Stomach (tissue), 9 donors: ENCODE data around the gene PTPN3. TPM values are rescaled to one million over a fixed set of nuclear protein-coding genes. Genes with fewer than 3 reads are reported as not detected.

Experiments
- DNase-seq, 2 donors: peaks; one replicate each; pipeline versions ENCODE4 v3.0.0 to v3.0.0-alpha.2; 2013 to 2019
- H3K27ac ChIP-seq, 5 donors: fragments of 200-600 bp in 4 of 5; sonication (generic) in 4 of 5; one replicate each; pipeline ENCODE4 v1.5.1; 2013 to 2019; ENCODE audit warnings: mild to moderate bottlenecking in 1 of 5, moderate library complexity in 1 of 5
- H3K27me3 ChIP-seq, 3 donors: fragments of 200-600 bp; sonication (generic); one replicate each; pipeline ENCODE4 v1.5.1; 2017 to 2019; ENCODE audit warnings: mixed run types in 1 of 3
- H3K36me3 ChIP-seq, 4 donors: fragments of 200-600 bp; sonication (generic); 1 replicate in 3 of 4; 2 replicates in 1 of 4; pipeline ENCODE4 v1.5.1; 2016 to 2019
- H3K4me1 ChIP-seq, 4 donors: fragments of 200-600 bp; sonication (generic); one replicate each; pipeline ENCODE4 v1.5.1; 2016 to 2019
- H3K4me3 ChIP-seq, 4 donors: fragments of 200-600 bp; sonication (generic) in 3 of 4; one replicate each; pipeline ENCODE4 v1.5.1; 2016 to 2019; ENCODE audit warnings: mild to moderate bottlenecking in 1 of 4
- H3K9me3 ChIP-seq, 4 donors: fragments of 200-600 bp; sonication (generic); one replicate each; pipeline ENCODE4 v1.5.1; 2016 to 2019
- CTCF ChIP-seq, 7 experiments: fragments of 450-650 bp in 4 of 7; fragments of 200-600 bp in 3 of 7; sonication (generic) in 3 of 7; IDR thresholded peaks; one replicate each; pipeline ENCODE4 v1.5.1; 2016 to 2019; ENCODE audit warnings: antibody characterized with exemption in 7 of 7, control low read depth in 2 of 7, mild to moderate bottlenecking in 1 of 7
- EP300 ChIP-seq: sonication (generic); formaldehyde crosslinking; IDR thresholded peaks from one replicate; pipeline ENCODE4 v1.6.1; 2017; ENCODE audit warnings: antibody characterized with exemption
- POLR2A ChIP-seq, 4 donors: fragments of 450-650 bp; IDR thresholded peaks; one replicate each; pipeline ENCODE4 v1.6.1; 2016; ENCODE audit warnings: antibody characterized with exemption in 4 of 4, control low read depth in 2 of 4, mild to moderate bottlenecking in 1 of 4, moderate library complexity in 1 of 4
- POLR2AphosphoS5 ChIP-seq, 3 donors: sonication (generic); formaldehyde crosslinking; IDR thresholded peaks; one replicate each; pipeline ENCODE4 v1.6.1; 2016; ENCODE audit warnings: antibody characterized with exemption in 3 of 3
- WGBS, 5 donors: extraction: QIAGEN DNeasy Blood & Tissue Kit in 3 of 5; methylation state at CpG; one replicate each; pipeline versions ENCODE4 v1.1.5 to v1.1.7; 2013 to 2018; 5-methylcytosine and 5-hydroxymethylcytosine counted together
- intact Hi-C: fragments of 100-400 bp; cut with DNase I; formaldehyde crosslinking; loops from one replicate; pipeline ENCODE4 v1.15.1; 2023; ENCODE audit warnings: low total_unique reads
- polyA plus RNA-seq, 3 donors: library from polyadenylated mRNA; stranded (reverse); fragments of 200-250 nt; gene quantifications; one replicate each; pipeline ENCODE4 v1.2.3, GENCODE V29; 2013
- total RNA-seq, 5 donors: library from RNA; depleted of rRNA; stranded (reverse); fragments of >200 nt; gene quantifications; one replicate each; pipeline versions ENCODE4 v1.1.0 to v1.2.3, GENCODE V29; 2014 to 2016
- donor health status: healthy with polysubstance abuse.
- donor health status: Bipolar disorder and iron deficiency.
- donor health status: healthy.

PTPN3 gene
- total and polyA plus RNA-seq, 8 donors: 4.7 to 16.7 (median 13.1) TPM

DNA sequence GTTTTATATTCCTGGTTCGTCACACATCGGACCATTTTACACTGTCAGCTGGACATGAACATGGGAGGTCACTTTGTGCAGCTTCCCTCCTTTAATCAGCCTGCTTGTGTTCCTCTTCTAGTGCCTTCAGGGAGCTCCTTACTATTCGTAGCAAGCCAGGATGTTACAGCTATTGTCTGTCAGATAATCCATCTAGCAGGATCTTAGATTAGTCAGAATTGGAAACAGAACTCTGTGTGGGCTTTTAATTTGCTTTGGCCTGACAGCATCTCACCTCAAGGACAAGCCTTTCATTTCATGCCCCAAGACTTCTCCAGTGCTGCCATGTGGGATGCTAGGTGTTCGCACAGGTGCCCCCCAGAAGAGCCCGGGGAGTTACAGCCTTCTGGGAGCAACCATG is 147.1 kb downstream of the PTPN3 start:
- intact Hi-C loops: no loop called here
- 73 to 89% (median 84%) methylated on average over 5 of the region's 5 CpGs for WGBS, 5 donors
- TF ChIP-seq CTCF (IDR thresholded peaks at IDR 0.05) (no peak), EP300 (no peak), POLR2A (IDR thresholded peaks at IDR 0.05) (no peak), POLR2AphosphoS5 (IDR thresholded peaks at IDR 0.05) (no peak)
- no peaks in the 10 kb centered on the region for H3K36me3 ChIP-seq
- DNase-seq: no peak
- no peaks in the 10 kb centered on the region for H3K9me3 ChIP-seq
- H3K4me1 ChIP-seq: peaks cover 0 to 6% (median under 1%) of the 10 kb centered on the region in 4 donors
- H3K4me3 ChIP-seq: no peak overlapping the region
- no peak overlapping the region for H3K27ac ChIP-seq
- H3K27me3 ChIP-seq: no peaks in the 10 kb centered on the region

DNA sequence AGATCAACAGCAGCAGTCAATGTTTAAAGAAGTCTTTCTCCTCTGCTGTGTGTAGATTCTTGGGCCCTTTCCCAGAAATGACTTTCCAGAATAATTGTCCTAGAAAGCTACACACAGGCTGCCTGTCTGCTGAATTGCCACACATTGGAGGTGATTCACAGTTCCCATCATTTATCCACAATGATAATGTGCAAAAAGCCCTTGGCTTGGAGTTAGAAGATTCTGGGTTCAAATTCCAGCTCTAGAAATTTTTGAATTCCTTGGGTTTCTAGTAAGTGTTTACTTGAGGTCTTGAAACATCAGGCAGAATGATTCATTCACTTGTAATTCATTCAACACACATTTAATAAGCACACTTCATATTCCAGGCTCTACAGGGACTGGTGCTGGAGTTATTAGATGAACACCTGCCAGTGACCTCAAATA is 148.7 kb downstream of the PTPN3 start:
- Histone ChIP-seq H3K36me3 (no peaks in the 10 kb centered on the region), H3K4me1 (peaks cover 0 to 19% (median 9%) of the 10 kb centered on the region in 4 donors), H3K27me3 (no peaks in the 10 kb centered on the region), H3K27ac (no peak overlapping the region), H3K9me3 (no peaks in the 10 kb centered on the region), H3K4me3 (no peak overlapping the region)
- TF ChIP-seq POLR2AphosphoS5 (IDR thresholded peaks at IDR 0.05): no peak
- no peak for TF ChIP-seq EP300
- no peak for TF ChIP-seq CTCF (IDR thresholded peaks at IDR 0.05)
- TF ChIP-seq POLR2A (IDR thresholded peaks at IDR 0.05): no peak
- DNase-seq: peak in 1 of 2 donors; percentile 61
- intact Hi-C loops: no loop called here

- TF ChIP-seq CTCF (IDR thresholded peaks at IDR 0.05) (no peak), EP300 (no peak), POLR2A (IDR thresholded peaks at IDR 0.05) (no peak), POLR2AphosphoS5 (IDR thresholded peaks at IDR 0.05) (no peak)
- no peak overlapping the region for H3K4me3 ChIP-seq
- no peaks in the 10 kb centered on the region for H3K9me3 ChIP-seq
- no peak overlapping the region for H3K27ac ChIP-seq
- no peaks in the 10 kb centered on the region for H3K27me3 ChIP-seq
- WGBS, 5 donors: 88 to 92% (median 92%) methylated on average over 3 of the region's 3 CpGs
- H3K36me3 ChIP-seq: no peaks in the 10 kb centered on the region
- intact Hi-C loops: no loop called here
- peaks cover 0 to 19% (median 9%) of the 10 kb centered on the region in 4 donors for H3K4me1 ChIP-seq
- no peak for DNase-seq
These were observed 151.2 kb downstream of the PTPN3 start for GRCh38 chr9:109346904-109347303.

GRCh38 chr9:109344866-109345265 is 153.2 kb downstream of the PTPN3 start:
- H3K27me3 ChIP-seq: no peaks in the 10 kb centered on the region
- H3K27ac ChIP-seq: peak overlapping the region; percentile 65 to 91 (median 78)
- no peak for DNase-seq
- H3K9me3 ChIP-seq: no peaks in the 10 kb centered on the region
- peaks cover 0 to 19% (median 9%) of the 10 kb centered on the region in 4 donors for H3K4me1 ChIP-seq
- no peak overlapping the region for H3K4me3 ChIP-seq
- no peaks in the 10 kb centered on the region for H3K36me3 ChIP-seq
- intact Hi-C loops: no loop called here
- no peak for TF ChIP-seq CTCF (IDR thresholded peaks at IDR 0.05)
- TF ChIP-seq POLR2A (IDR thresholded peaks at IDR 0.05): no peak
- 52 to 79% (median 61%) methylated on average over 3 of the region's 3 CpGs for WGBS, 5 donors
